HG02884 (cell line): ENCODE results near the gene CRIM1.

ENCODE experiments used
- ATAC-seq: cut with Tn5 transposase; IDR thresholded peaks from one replicate; pipeline ENCODE4 v1.9.1; 2021; ENCODE audit warnings: mild to moderate bottlenecking, moderate library complexity; ENCODE audit not compliant: unreplicated experiment

Gene CRIM1

GRCh38 chr2:36416370-36417165, 61.0 kb downstream of the CRIM1 start:
- no peak for ATAC-seq

GRCh38 chr2:36420569-36421181, 65.1 kb downstream of the CRIM1 start:
- no peak for ATAC-seq

GRCh38 chr2:36421379-36421778, 65.8 kb downstream of the CRIM1 start:
- no peak for ATAC-seq

DNA sequence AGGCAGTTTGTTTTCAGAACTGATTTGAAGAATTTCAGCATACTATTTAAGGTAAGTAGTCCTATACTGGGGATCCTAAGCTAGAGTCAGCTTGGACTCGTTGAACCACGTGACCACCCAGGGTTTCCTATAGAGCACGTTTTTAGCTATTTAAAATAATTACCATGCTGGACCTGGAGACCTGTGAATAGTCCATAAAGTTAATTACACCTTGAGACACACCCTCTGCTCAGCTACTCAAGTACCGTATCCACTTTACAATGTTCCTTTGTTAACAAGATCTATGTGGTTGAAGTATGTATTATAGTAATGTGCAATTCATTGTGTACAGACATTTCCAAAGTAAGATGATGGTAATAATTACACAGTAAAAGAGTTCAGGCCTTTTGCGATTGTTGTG, 67.6 kb downstream of the CRIM1 start:
- ATAC-seq: no peak

GRCh38 chr2:36423619-36424120, 68.1 kb downstream of the CRIM1 start:
- ATAC-seq: no peak

DNA sequence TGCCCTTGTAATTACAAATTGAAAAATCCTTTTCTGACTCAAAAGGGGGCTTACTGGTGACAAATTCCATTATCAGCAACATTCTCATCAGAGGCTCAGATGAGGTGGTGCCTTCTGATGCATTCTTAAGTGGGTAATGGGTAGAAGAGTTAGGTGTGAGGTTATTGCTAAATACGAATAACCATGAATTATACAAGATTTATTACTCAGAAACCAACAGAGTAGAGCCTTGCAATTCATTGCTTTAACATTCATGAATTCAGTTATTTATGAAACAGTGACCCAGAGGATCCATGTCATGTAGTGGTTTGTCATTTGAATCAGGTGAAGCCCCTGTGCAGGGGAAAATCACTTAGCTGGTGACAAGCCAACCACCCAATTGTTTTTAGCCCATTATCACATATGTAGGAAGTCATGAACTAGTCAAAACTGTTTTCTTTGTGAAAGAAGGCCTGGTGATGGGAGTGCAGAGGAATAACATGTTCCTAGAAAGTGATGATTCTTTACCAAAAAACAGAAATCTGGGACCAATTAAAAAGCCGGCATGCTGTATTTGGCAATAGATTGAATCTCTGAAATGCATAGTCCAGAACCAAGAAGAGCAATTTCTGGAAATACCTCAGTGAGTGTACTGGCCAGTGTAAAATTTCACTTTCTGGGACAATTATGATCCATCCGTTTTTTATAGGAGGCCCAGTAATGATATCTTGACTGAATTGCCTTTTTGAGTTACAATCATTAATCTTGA, 70.2 kb downstream of the CRIM1 start:
- ATAC-seq: no peak

- ATAC-seq: no peak
Observed at GRCh38 chr2:36427790-36428243, 72.2 kb downstream of the CRIM1 start.

DNA sequence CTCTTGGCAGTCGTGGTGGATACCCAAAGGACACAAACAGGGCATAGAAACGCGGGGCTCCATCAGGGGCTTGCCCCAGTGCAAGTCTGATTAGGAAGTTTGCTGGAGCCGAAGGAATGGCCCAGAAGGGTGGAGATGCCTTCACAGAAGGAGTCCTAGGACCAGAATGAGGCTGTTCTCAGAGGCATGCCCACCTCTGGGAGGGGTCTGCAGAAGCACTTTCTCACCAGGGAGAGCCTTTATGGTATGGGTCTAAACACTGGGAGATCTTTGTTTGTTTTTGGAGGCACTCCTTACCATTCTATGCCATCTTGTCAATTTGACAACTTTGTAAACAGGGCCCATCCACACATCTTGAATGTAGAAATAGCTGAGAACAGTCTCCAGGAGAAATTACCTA, 75.0 kb downstream of the CRIM1 start:
- no peak for ATAC-seq

- ATAC-seq: no peak
Observed at GRCh38 chr2:36432479-36432878, 76.9 kb downstream of the CRIM1 start.

DNA sequence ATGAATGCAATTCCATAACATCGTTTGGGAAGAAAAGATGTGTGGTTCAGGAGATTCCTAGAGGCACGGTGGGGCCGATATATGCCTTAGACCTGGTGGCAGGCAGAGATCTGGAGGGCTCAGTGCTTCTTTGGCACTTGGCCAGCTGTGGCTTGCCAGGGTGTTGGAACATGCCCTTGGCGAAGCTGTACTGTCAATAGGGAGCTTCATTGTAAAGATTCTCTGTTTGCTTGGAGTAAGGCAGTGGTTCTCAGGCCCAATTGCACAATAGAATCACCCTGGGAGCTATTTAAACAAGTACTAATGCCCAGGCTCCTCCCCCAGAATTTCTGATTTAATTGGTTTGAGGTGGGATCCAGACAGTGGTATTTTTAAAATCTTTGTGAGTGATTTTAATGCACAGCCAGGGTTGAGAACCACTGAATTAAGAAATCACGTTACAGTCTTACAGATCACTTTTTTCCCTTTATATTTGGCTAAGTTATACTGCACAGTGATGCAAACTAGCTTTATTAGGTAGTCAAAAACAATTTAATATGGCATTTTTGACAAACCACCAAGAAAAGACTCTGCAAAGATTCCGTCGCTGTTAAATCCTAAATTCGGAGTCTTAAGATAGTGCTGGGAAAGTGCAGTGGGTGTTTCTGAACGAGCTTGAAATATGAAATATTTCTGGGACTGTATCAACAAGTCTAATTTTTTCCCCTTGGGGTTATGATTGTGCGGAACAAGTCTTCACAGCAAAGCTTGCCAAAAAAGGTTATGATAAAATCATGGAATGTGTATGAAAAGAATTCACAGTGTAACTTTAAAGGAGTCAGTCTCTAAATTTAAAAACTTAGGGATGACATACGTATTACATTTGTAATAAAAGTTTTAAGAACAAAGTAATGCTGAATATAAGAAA, 78.0 kb downstream of the CRIM1 start:
- ATAC-seq: no peak

DNA sequence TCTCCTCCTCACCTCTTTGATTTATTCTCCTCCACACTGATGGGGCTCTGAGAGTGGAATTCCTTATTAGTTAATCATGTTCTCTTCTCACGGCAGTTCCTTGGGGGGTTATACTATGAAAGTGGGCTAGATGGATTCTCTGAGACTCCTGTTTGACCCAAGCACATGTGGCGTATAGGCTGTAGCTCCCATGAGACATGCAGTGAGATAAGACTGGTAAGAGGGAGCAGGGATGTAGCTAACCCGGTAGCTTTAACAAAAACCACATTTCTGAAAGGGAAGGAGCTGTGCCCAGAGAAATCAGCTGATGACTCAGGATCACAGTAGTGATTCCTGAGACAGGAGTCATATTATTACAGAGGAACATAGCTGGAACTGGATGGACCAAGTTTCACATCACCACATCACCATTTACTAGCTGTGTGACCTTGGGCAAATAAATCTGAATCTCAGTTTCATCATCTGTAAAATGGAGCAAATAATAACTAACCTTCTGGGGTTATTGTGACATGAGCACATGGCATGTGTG, 82.9 kb downstream of the CRIM1 start:
- no peak for ATAC-seq

- ATAC-seq: no peak
Observed at GRCh38 chr2:36439084-36439483, 83.5 kb downstream of the CRIM1 start.

GRCh38 chr2:36441065-36441625, 85.6 kb downstream of the CRIM1 start:
- no peak for ATAC-seq

DNA sequence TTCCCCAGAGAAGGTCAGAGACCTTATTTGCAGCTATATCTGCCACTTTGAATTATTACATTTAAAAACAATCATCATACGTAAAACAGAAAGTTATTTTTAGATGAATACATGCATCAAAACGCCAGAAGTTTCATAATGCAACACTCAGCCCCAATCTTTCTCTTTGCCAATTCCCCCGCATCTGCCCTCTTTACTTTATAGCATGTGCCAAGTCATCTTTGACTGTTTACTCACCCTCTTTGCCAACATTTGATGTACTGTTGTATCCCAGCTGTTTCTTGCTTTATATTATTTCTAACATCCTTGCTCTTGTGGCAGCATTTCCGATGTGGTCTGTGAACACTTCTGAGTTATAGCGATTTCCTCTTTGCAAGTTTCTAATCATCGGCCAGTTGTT, 86.2 kb downstream of the CRIM1 start:
- no peak for ATAC-seq

- no peak for ATAC-seq
Observed at GRCh38 chr2:36444216-36444936, 88.8 kb downstream of the CRIM1 start.

GRCh38 chr2:36445185-36445866, 89.7 kb downstream of the CRIM1 start:
- no peak for ATAC-seq

DNA sequence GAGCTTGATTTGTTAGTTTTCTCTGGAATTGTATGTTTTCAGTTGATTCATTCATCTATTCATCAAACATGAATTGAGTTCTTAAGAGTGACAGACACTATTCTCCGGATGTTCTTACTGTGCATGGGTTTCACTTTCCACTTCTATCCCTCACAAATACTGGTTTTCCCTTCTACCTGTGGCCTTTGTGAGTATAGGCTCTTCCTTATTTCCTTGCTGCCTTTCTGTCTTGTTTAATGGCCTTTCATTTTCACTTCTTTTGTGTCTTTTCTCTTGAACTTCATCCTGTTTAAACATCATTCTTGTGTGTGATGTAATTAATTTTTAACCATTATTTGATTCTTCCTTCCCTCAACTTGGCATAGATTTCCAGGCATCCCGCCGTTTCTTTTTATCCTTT, 90.7 kb downstream of the CRIM1 start:
- ATAC-seq: no peak

GRCh38 chr2:36449213-36449612, 93.6 kb downstream of the CRIM1 start:
- no peak for ATAC-seq

DNA sequence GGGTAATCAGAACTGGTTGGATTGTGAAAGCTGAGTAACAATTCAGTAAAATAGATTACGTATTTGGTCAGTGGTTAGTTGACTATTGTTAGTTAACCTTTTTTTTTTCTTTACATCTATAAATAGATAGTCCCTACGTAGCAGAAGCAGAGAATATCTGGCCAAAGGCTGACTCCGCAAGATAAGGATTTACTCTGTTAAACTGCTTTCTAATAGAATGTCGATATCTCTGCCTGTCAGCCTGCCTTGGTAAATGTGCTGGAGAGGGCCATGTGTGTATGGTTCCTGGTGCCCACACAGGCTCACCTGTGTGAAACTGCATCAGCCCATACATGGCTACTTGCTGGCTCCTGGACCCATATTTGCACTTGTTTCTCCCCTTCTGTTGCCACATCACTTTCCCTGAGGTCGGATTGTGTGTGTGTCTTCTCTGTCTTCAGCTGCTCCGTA, 94.4 kb downstream of the CRIM1 start:
- no peak for ATAC-seq
